NCI-H446 (cell line): ENCODE data around the gene RHOT1.
"Not testable (repeated sequence)": the region's sequence is repeated elsewhere in the genome, so short reads cannot be mapped to it uniquely, and the experiment has no call there.

ENCODE experiments used
- DNase-seq, 2 experiments: peaks; one replicate each; lab custom pipeline; 2025; lab: John Stamatoyannopoulos, UW

The RHOT1 gene

DNA sequence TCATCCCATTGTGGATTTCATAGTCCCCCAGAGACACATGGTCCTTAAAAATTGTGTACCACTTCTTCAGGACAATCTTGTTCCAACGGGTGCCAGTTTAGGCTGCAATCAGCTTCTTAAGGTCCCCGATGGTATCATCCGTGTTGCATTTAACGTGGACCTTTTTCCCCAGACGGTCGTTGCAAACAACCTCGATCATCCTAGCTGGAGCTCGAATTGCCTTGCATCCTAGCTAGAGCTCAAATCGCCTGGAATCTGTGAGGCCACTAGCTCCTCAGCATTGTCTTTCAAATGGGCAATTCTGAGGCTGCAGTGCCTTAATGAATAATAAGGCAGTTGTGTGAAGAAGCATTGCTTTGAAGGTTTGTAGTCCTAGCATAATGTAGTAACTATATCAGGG is 85.6 kb downstream of the RHOT1 start:
- no peak for DNase-seq

DNA sequence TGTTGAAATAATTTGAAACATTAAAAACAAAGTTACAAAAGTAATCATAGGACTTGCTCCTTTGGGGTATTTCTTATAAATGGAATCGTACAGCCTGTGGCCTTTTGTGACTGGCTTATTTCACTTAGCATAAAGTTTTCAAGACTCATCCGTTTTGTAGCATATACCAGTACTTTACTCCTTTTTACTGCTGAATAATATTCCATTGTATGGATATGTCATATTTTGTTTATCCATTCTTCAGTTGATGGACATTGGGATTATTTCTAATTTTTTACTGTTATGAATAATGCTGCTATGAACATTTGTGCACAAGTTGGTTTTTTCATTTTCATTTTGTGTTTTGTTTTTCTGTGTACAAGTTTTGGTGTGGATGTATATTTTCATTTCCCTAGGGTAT is 93.3 kb downstream of the RHOT1 start:
- no peak for DNase-seq

DNA sequence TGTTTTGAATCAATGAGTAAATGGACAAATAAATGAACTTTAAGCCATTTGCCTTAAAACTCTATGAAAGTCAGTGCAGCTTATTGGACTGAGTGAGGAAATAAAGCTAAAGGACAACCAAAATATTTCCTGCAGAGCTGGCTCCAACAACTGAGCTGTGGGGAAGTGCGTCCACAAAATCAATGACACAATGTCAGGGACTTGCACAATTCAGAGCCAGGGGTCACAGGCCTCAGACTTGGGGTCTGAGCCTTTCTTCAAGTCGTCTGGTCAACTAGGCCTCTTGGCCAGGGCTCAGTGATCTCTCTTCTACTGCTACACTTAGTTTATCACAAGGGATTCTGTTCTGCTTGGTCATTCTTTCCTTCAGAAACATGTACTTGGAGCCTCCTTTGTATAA is 97.2 kb downstream of the RHOT1 start:
- DNase-seq, result no peak

DNA sequence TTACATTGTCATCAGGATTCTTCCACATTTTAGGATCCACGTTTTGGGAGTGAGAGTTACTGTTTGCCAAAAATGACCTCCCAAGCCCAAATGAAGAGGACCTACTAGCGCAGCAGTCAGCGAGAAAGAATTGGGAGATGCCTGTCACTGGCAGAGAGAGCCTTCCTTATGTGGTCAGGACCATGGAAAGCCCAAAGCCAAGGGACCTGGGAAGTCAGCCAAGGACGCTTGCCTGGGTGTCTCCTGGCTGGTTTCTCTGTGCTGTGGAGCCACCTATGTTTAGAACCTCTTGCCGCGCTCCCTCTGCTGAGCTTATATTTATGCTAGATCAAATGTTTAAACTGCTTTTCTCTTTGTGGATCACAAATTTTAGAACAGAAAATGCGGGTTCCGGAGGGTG is 98.4 kb downstream of the RHOT1 start:
- no peak for DNase-seq

DNA sequence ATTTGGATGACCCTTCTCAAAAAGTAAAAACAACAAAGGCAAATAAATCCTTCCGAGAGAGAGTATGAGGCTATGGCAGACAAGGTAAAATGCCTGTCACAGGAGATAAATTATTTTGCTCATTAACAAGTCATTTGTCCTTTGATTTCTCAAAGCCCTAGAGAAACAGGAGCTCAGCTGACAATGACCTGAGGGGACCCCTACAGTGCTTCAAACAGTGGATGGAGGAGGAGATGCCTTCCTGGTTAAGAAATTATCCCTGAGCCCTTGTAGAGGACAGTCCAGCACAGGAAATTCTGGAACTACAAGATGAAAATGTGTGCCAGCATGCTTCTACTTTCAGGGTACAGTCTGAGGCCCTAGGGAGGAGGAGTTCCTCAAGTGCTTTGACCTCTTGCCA is 99.3 kb downstream of the RHOT1 start:
- DNase-seq, result no peak

DNA sequence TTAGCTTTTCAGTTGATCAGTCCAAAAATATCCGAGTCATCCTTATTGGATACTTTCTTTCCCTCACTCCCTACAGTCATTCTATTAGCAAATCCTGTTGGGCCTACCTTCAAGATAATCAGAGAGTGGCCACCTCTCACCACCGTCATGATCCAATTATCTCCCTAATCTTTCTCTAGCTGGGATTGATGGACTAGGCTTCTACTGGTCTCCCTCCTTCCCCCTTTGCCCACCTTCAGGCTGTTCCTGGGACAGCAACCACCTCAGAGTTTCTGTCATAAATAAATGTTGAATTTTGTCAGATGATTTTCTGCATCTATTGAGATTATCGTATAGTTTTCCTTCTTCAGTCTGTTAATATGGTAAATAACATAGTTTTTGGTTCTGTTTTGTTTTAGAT is 107.2 kb downstream of the RHOT1 start:
- DNase-seq, result no peak

DNA sequence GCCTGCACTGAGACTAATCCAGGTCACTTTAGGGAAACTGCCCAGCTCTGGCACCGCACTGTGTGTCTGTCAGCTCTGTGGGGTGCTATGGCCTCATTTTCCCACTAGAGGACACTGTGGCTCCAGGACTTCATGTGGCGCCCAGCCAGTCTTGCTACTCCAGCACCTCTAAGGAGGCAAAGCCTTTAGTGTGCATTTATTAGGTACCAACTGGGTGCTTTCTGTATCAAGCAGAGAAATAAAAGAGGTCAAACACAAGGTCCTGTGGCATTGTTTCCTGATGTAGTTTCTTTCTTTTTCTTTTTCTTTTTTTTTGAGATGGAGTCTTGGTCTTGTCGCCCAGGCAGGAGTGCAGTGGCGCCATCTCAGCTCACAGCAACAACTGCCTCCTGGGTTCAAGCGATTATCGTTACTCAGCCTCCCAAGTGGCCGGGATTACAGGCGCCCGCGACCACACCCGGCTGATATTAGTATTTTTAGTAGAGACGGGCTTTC is 110.9 kb downstream of the RHOT1 start:
- DNase-seq, result peak; percentile 69 to 85

DNA sequence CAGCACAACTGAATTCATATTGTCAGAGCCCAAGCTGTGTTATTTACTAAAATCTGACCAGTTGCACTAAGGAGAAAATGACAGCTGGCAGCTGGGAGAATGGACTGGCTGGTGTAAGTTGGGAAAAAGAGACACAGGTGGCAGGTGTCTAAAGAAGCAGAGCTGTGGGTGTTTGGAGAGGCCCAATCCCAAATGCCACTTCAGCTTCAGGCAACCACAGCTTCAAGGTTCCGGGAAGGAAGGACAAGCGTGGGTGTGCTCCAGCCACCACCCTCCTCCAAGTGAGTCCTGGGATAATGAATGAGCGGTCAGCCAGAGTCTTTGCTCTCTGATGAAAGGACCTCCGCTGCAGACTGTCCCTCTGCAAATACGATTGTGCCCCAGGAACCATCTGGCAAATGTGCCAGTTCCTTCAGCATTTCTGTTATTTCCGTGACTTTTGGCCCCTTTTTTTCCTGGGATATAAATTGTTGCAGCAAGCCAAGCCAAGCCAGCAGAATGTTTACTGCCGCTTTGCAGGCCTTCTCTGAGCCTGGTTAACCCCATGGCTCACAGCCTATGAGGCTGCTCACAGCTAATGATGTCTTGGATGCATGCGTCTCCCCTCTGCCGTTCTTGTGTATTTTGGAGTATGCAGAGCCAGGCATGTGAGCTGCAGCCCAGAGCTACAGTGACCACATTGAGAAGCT is 113.9 kb downstream of the RHOT1 start:
- DNase-seq, result peak in 1 of 2 experiments; percentile 38

DNA sequence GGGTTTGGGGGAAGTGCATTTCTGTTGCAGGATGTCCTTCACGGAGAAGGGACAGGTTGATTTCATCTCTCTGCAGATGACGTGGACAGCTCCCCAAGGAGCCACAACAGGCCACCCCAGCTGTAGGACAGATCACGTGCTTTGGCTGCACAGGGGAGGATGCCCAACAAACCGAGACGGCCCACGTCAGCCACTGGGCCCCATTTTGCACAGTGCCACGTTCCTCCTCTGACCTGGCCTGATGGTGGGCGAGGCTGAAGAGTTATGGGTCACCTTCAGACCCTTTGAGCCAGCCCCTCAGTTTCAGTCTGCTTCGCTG is 114.4 kb downstream of the RHOT1 start:
- no peak for DNase-seq

DNA sequence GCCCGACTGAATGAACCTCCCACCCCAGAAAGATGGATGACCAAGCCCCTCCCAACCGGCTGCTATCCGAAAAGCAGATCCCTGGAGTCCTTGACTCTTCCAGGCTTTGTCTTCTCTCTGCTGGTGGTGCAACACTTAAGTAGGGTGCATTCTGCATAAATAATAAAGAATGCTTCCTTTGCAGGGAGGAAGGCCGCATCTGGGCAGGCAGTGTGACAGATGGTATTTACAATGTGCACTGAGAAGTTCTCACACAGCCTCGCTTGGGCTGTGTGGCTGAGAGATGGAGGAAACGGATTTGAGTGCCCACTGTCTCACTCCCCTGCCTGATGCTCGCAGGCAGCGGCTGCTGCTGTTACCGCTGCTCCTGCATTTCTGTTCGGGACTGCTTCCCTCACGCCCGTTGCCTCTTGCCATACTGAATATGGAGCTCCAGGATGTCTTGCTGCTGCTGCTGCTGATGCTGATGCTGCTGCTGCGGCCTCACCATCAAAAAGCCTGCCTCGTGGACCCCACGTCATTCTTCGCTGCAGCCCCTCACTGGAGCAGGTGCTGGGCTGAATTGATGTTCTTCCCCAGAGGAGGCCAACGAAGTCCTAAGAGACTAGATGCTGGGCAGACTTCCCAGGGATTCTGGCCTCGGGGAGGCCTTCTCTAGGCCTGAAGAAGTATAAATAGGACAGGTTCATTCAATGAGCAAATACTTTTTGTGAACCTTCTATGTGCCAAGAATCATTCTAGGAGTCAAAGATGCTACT is 116.3 kb downstream of the RHOT1 start:
- peak; percentile 45 to 87 for DNase-seq

DNA sequence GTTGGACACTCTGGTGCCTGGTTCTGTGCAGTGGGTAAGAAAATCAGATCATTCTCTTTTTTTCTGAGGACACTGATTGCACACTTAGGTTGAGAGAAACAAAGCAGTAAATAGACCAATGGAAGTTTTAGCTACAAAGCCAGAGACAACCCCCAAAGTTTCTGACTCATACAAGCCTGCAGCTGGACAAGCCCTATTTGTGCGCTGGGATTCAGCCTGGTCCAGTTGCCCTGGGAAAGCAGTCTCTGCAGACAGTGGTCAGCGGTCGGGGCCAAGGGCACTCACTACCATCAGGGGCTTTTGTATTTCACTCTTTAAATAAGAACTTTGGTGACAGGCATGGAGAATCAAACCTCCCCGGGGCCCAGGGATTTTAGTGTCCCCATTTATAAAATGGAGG is 117.3 kb downstream of the RHOT1 start:
- no peak for DNase-seq

DNA sequence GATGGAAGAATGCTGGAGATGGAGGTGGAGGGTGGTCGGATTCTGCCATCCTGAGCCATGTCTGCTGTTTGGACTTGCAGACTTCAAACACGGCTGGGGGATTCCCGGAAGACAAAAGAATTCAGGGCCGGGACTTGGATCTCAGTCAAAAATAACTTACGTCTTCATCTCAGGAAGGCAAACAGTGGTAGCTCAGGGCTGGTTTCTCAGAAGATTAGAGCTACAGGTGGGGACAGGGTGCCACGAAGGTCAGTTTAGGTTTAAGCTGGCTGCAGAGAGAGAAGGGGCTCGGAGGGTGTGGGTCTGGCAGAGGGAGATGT is 119.1 kb downstream of the RHOT1 start:
- no peak for DNase-seq

DNA sequence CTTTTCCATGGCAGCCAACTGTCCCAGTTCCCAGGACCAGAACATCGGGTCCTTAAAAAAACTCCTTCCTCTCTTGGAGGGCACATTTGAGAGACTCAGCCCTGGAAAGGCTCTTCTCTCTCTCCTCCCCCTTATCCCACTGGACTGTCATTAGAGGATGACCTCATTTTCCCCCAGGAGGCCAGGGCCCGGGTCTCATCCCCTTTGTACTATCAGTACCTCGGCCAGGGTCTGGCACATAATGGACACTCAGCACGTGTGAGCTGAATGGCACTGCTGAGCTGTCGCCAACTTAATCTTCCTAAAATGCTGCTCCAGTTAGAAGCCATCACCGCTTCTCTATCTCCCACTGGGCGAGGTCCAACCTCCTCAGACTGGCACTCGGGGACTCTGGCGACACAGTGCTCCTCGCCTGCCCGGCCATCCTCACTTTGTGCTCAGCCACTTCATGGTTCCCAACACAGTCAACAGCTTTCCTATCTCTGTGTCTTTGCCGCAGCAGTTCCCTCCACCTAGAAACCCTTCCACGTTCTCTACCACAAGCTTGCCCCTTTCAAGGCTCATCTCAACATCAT is 119.7 kb downstream of the RHOT1 start:
- DNase-seq, result no peak

DNA sequence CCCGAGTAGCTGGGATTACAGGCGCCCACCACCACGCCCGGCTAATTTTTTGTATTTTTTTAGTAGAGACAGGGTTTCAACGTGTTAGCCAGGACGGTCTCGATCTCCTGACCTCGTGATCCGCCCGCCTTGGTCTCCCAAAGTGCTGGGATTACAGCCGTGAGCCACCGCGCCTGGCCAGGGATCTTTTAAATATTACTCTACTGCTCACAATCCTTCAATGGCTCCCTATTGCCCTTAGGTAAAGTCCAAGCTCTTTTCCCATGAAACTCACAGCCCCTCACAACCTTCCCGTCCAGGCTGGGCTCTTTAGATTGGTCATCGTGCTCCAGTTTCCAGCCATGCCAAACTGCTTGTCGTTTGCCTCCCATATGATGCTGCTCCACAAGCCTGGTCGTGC is 121.2 kb downstream of the RHOT1 start:
- DNase-seq, result not testable (repeated sequence)

DNA sequence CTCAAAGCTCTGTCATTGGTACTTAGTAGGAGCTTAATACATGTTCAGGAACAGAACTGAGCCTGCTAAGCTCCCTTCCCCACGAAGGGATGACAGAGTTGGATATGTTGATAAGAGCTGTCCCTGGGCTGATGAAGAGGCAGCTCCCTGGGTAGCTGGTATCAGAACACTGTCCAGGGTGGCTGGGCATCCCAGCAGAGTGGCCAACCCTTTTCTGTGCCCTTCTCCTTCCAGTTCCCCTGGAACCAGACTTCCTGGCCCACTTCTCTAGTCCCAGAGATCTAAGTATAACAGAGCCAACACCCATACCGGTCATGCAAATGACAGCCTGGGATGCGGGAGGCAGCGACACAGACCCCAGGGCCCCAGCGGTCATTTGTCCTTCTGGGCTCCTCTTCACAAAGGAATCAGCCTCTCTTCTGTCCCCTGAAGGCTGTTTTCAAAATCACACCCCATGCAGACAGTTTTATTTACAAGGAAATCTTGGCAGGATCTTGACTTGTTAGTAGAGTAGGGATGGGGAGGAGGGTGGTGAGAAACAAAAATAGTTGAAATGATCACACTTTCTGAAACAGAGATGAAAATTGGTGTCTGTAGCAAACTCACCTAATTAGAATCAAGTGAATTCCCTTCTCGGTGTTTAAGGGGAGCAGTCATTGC is 122.0 kb downstream of the RHOT1 start:
- DNase-seq, result peak in 1 of 2 experiments; percentile 29

DNA sequence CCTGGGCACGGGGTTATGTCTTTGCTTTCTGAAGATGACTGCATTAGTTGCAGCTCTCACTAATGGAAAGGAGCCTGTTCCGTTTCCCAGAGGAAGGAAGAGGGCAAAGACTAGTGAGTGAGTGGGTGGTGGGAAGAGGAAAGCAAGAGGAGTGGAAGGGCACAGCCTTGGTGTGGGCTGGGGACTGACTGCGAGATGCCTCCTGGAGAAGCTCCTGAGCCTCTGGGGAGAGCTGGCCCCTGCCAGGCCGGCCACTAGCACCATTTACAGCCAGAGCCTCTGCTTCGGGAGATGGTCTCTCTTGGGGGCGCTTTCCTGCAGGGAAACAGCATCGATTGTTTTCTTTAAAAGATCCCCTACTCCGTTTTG is 122.5 kb downstream of the RHOT1 start:
- no peak for DNase-seq

DNA sequence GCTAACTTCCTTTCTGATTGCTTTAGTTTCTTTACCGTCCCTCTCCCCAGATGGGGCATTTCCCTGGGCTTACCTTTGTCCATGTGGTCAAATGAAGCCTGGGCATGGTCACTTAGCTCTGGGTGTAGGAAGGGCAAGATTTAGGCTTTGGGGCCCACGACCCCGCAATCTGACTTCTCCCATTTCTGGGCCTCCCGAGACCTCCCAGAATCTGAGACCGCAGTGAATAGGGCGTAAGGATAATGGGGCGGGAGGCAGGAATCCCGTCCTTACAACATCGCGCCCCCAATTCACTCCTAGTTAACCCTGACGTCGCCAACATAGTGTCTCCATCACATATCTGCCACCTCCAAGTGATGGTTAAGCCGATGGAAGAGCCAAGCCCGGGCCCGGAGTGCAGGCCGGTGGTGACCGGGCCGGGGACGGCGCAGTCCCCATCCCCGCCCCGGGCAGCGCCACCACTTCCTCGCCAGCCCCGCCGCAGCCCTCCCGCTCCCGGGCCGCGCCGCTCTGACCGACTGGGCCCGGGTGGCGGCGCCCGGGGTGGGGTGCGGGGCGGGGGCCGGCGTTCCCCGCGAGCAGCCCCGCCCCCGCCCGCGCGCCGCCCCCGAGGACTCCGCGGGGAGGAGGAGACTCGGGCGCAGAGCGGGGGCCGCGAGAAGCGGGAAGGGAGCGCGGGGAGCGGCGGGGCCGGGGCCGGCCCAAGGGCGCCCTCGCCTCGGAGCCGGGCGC is 123.1 kb downstream of the RHOT1 start, which contains the start of gene RHBDL3:
Gene RHBDL3 (plus strand): TSS at position 641 of the 732 bp plus-strand sequence. CDS start 358 bp downstream, outside the sequence.
- DNase-seq, result no peak

DNA sequence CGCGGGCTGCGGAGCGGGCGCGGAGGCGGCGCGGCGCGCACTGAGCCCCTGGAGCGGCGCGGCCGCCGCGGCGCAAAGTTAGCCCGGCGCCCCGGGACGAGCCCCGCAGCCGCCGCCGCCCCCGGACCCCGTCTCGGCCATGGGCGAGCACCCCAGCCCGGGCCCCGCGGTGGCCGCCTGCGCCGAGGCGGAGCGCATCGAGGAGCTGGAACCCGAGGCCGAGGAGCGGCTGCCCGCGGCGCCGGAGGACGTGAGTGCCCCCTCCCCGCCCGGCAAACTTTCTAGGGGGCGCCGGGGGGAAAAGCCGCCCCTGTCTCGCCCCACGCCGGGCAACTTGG is 123.7 kb downstream of the RHOT1 start:
- no peak for DNase-seq

DNA sequence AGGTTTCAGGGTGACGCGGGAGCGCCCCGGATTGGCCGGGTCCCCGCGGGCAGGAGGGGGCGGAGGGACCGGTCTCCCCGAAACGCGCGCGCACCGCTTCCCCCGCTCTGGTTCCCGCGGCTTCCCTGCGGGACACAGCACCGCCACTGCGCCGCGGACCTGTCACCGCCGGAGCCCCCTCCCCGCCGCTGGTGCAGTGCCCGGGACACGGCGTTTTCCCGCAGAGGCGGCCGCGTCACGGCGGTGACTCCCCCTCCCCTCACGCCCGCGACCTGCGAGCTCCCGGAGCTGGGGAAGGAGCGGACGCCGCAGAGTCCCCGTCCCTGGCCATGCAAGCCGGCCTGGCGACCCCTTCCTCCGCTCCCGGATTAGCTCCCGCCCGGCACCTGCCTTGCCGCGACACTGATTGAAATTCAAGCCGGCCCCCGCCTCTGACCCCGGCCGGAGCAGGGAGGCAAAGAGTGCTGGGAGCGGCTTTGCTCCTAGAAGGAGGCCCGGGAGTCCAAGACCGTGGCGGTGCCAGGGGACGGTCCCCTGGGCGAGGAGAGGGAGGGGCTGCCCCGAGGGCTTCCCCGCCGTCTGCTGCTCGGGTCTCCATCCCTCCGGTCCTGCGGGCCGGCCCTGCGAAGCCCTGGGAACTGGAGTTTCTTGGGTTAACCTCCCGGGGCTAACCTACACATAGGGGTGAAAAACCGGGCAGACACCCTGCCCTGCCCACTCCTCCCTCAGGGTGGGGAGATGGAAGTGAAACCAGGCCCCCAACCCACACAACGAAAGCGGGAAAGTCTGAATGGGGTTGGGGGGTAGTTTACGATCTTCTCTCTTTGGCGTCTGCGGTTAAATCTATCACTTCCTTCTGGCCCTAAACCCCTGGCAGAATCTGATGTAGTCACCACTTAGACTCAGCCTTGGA is 124.3 kb downstream of the RHOT1 start:
- no peak for DNase-seq

DNA sequence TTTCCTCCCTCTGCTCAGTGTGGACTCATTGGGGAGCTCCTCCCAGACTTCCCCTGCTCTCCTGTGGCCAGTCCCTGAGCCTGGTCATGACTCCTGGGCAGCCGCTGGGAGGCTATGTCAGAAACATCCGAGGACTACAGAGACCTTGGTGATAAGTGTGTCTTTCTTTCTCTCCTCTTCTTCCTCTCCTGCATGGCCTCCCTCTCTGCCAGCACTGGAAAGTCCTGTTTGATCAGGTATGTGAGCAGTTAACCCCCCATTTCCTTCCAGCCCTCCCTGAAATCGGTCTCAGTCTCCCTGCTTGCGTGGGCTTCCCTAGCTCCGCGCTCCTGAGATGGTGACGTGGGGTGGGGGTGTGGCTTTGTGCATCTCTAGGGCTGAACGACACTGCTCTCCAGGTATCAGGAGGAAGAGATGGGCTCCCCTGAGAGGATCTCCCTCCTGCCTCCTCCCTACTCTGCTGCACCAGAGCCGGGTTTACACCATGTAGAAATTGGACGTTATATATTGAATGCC is 125.4 kb downstream of the RHOT1 start:
- DNase-seq, result no peak

DNA sequence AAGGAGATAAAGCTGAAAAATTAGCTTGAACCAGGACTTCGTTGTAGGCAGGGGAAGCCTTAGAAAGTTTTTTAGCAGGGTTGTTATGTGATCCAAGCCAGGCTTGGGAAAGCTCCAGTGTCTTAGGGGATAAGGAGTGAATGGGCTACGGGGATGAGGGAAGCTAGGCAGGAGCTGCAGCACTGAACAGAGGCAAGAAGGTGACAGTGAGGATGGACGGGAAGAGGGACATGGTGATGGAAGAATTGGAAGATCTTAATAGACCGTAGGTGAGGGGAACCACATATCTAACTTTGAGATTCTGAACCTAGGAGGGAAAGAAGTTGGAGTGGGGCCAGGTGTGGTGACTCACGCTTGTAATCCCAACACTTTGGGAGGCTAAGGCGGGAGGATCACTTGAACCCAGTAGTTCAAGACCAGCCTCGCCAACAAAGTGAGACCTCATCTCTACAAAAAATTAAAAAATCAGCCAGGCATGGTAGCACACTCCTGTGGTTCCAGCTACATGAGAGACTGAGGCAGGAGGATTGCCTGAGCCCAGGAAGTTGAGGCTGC is 126.5 kb downstream of the RHOT1 start:
- peak in 1 of 2 experiments; percentile 47 for DNase-seq
